Thymus (tissue), 11 donors: ENCODE results near the gene SLC2A4. TPM values are rescaled to one million over a fixed set of nuclear protein-coding genes. Genes with fewer than 3 reads are reported as not detected.

ENCODE experiments used
- DNase-seq, 9 donors: peaks; one replicate each; pipeline ENCODE4 v3.0.0-alpha.2; 2013; ENCODE audit warnings: low spot score in 9 of 9, low read depth in 6 of 9, missing footprints in 1 of 9
- H3K27ac ChIP-seq, 2 donors: one replicate each; pipeline ENCODE4 v1.5.1; 2013; ENCODE audit warnings: control low read depth in 1 of 2, low read depth in 1 of 2, low read length in 1 of 2, mild to moderate bottlenecking in 1 of 2, moderate library complexity in 1 of 2
- H3K27me3 ChIP-seq, 2 donors: one replicate each; pipeline ENCODE4 v1.5.1; 2013; ENCODE audit warnings: low read length in 1 of 2; ENCODE audit not compliant: control insufficient read depth in 2 of 2, insufficient read depth in 1 of 2
- H3K36me3 ChIP-seq, 2 donors: one replicate each; pipeline ENCODE4 v1.5.1; 2013; ENCODE audit warnings: low read length in 1 of 2, mild to moderate bottlenecking in 1 of 2, moderate library complexity in 1 of 2; ENCODE audit not compliant: control insufficient read depth in 2 of 2, insufficient read depth in 2 of 2
- H3K4me1 ChIP-seq, 2 donors: one replicate each; pipeline ENCODE4 v1.5.1; 2013; ENCODE audit warnings: low read length in 2 of 2; ENCODE audit not compliant: control insufficient read depth in 2 of 2, insufficient read depth in 2 of 2
- H3K4me3 ChIP-seq, 2 donors: one replicate each; pipeline ENCODE4 v1.5.1; 2013; ENCODE audit warnings: low read length in 2 of 2, control low read depth in 1 of 2, mild to moderate bottlenecking in 1 of 2
- H3K9me3 ChIP-seq, 2 donors: one replicate each; pipeline ENCODE4 v1.5.1; 2013; ENCODE audit warnings: low read length in 1 of 2, mild to moderate bottlenecking in 1 of 2; ENCODE audit not compliant: control insufficient read depth in 2 of 2, insufficient read depth in 1 of 2
- WGBS: extraction: QIAGEN DNeasy Blood & Tissue Kit; methylation state at CpG from one replicate; pipeline ENCODE4 v1.1.7; 2013; 5-methylcytosine and 5-hydroxymethylcytosine counted together
- polyA plus RNA-seq: library from polyadenylated mRNA; stranded (reverse); fragments of 200-250 nt; gene quantifications from one replicate; pipeline ENCODE4 v1.2.3, GENCODE V29; 2013
- total RNA-seq: library from RNA; stranded (reverse); fragments of 120-200 nt; gene quantifications from one replicate; pipeline ENCODE4 v1.2.4, GENCODE V29; 2013
- donor health status: healthy.

Gene SLC2A4
- total and polyA plus RNA-seq, 2 donors, result 0.19 to 1.2 TPM

- peaks cover 17 to 27% of the 10 kb centered on the region in 2 donors for H3K4me1 ChIP-seq
- no peaks in the 10 kb centered on the region for H3K27me3 ChIP-seq
- peak within 1 kb of the TSS; percentile 90 to 98 for H3K4me3 ChIP-seq
- H3K36me3 ChIP-seq, result peaks cover 20 to 28% of the 10 kb centered on the region in 2 donors
- WGBS, result under 1% methylated on average over 64 of the region's 64 CpGs
- H3K27ac ChIP-seq, result peak within 1 kb of the TSS; percentile 98 to 99
- no peaks in the 10 kb centered on the region for H3K9me3 ChIP-seq
- DNase-seq, result peak; percentile 99 to 100 (median 100)
Measured at GRCh38 chr17:7306911-7307685, 25.6 kb downstream of the SLC2A4 start, which contains the start of gene EIF5A. TSS of gene EIF5A (plus strand) at chr17:7307628. CDS start at chr17:7309636, 2,008 bp downstream.

GRCh38 chr17:7307686-7308624 is 26.4 kb downstream of the SLC2A4 start:
- H3K9me3 ChIP-seq, result no peaks in the 10 kb centered on the region
- H3K4me3 ChIP-seq, result peak overlapping the region; percentile 90 to 98
- DNase-seq, result peak in 1 of 9 donors; percentile 47
- WGBS, result under 1% methylated on average over 103 of the region's 104 CpGs
- no peaks in the 10 kb centered on the region for H3K27me3 ChIP-seq
- H3K4me1 ChIP-seq, result peaks cover 16 to 27% of the 10 kb centered on the region in 2 donors
- H3K36me3 ChIP-seq, result peaks cover 27 to 37% of the 10 kb centered on the region in 2 donors
- H3K27ac ChIP-seq, result peak overlapping the region; percentile 98 to 99

- Histone ChIP-seq H3K27ac (peak overlapping the region; percentile 96 to 99), H3K27me3 (no peaks in the 10 kb centered on the region), H3K4me3 (peak overlapping the region; percentile 90 to 98), H3K4me1 (peaks cover 16 to 29% of the 10 kb centered on the region in 2 donors), H3K36me3 (peaks cover 34 to 46% of the 10 kb centered on the region in 2 donors), H3K9me3 (no peaks in the 10 kb centered on the region)
- under 1% methylated on average over 14 of the region's 14 CpGs for WGBS
- peak in 6 of 9 donors; percentile 57 to 91 (median 76) for DNase-seq
Measured at GRCh38 chr17:7308625-7309433, 27.3 kb downstream of the SLC2A4 start.

- peak overlapping the region; percentile 36 to 96 for H3K27ac ChIP-seq
- peaks cover 34 to 48% of the 10 kb centered on the region in 2 donors for H3K36me3 ChIP-seq
- WGBS, result 93% methylated on average over 12 of the region's 12 CpGs
- no peaks in the 10 kb centered on the region for H3K27me3 ChIP-seq
- peak overlapping the region in 1 of 2 donors; percentile 98 for H3K4me3 ChIP-seq
- no peaks in the 10 kb centered on the region for H3K9me3 ChIP-seq
- DNase-seq, result no peak
- peaks cover 22 to 37% of the 10 kb centered on the region in 2 donors for H3K4me1 ChIP-seq
Measured at GRCh38 chr17:7309628-7310027, 28.1 kb downstream of the SLC2A4 start.

- DNase-seq, result no peak
- Histone ChIP-seq H3K27ac (no peak overlapping the region), H3K27me3 (no peaks in the 10 kb centered on the region), H3K4me3 (no peak overlapping the region), H3K36me3 (peaks cover 34 to 52% of the 10 kb centered on the region in 2 donors), H3K4me1 (peaks cover 26 to 43% of the 10 kb centered on the region in 2 donors), H3K9me3 (no peaks in the 10 kb centered on the region)
- WGBS, result 98% methylated on average over 7 of the region's 7 CpGs
Measured at GRCh38 chr17:7311110-7311705, 29.7 kb downstream of the SLC2A4 start.

GRCh38 chr17:7312432-7313087 is 31.0 kb downstream of the SLC2A4 start:
- H3K27me3 ChIP-seq, result no peaks in the 10 kb centered on the region
- no peak overlapping the region for H3K4me3 ChIP-seq
- H3K36me3 ChIP-seq, result peaks cover 36 to 62% of the 10 kb centered on the region in 2 donors
- H3K9me3 ChIP-seq, result no peaks in the 10 kb centered on the region
- DNase-seq, result no peak
- WGBS, result 95% methylated on average over 7 of the region's 7 CpGs
- H3K27ac ChIP-seq, result no peak overlapping the region
- peaks cover 26 to 38% of the 10 kb centered on the region in 2 donors for H3K4me1 ChIP-seq

GRCh38 chr17:7313088-7313889 is 31.8 kb downstream of the SLC2A4 start:
- Histone ChIP-seq H3K27me3 (no peaks in the 10 kb centered on the region), H3K27ac (no peak overlapping the region), H3K4me3 (no peak overlapping the region), H3K36me3 (peaks cover 44 to 69% of the 10 kb centered on the region in 2 donors), H3K4me1 (peaks cover 26 to 38% of the 10 kb centered on the region in 2 donors), H3K9me3 (no peaks in the 10 kb centered on the region)
- 97% methylated on average over 7 of the region's 7 CpGs for WGBS
- no peak for DNase-seq
